BJ (cell line): ENCODE measurements around the gene UBXN10. TPM values are rescaled to one million over a fixed set of nuclear protein-coding genes. Genes with fewer than 3 reads are reported as not detected.

Experiments
- CTCF ChIA-PET: fragments of 350-600 bp; formaldehyde crosslinking; extraction: SDS; loops from one replicate; lab custom pipeline; 2021; ENCODE audit warnings: antibody characterized with exemption, inconsistent platforms; lab: Yijun Ruan, JAX
- POLR2A ChIA-PET: fragments of 300-600 bp; sonication (Branson Sonifier 250); formaldehyde crosslinking; extraction: SDS; loops from one replicate; lab custom pipeline; 2021; ENCODE audit warnings: antibody characterized with exemption; lab: Charles Lee
- DNase-seq: peaks from one replicate; pipeline ENCODE4 v3.0.0-alpha.2; 2011; ENCODE audit warnings: low read depth
- H3K27me3 ChIP-seq: 2 replicates; pipeline ENCODE4 v1.6.0; 2011; ENCODE audit warnings: low read length; ENCODE audit not compliant: control insufficient read depth, insufficient read depth
- H3K36me3 ChIP-seq: 2 replicates; pipeline ENCODE4 v1.5.1; 2011; ENCODE audit warnings: low read length; ENCODE audit not compliant: control insufficient read depth, insufficient read depth
- H3K4me3 ChIP-seq: 2 replicates; pipeline ENCODE4 v1.5.1; 2011; ENCODE audit warnings: low read depth, mild to moderate bottlenecking, control low read depth, low read length
- polyA plus RNA-seq: library from polyadenylated mRNA; depleted of rRNA; stranded (reverse); fragments of >200 nt; gene quantifications from 2 replicates; pipeline ENCODE4 v1.2.3, GENCODE V29; 2011
- TF ChIP-seq, protein P1 (sequence below): IDR thresholded peaks from 2 replicates; pipeline ENCODE4 v1.5.1; 2011; ENCODE audit warnings: low read depth, mild to moderate bottlenecking, control low read depth, inconsistent platforms, low read length, moderate library complexity; ENCODE audit not compliant: insufficient read depth

Gene UBXN10
- polyA plus RNA-seq, 1 experiment = not detected

DNA sequence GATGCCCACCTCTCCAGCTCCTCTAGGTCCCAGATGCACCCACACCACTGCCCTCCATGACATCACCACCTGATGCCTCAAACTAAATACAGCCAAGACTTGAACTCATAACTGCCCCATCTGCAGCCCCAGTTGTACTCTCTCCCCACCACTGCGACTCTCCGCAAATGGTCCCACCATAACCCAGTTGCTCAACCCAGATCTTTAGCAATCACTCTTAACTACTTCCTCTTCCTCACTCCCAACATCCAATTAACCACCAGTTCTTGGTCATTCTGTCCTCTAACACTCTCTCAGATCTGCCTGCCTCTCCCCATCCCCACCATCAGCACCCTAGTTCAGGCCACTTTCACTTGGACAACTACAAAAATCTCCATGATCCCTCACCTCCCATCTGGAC lies 37.2 kb downstream of the UBXN10 start:
- Histone ChIP-seq H3K4me3 (no peak overlapping the region), H3K36me3 (no peaks in the 10 kb centered on the region), H3K27me3 (peaks cover 6% of the 10 kb centered on the region; the same call in 1 of the 2 replicates)
- no peak for DNase-seq
- ChIA-PET CTCF (interaction anchor here (3.3 kb wide), 1 partner anchor 10 kb away, joined by 12 read pairs; no protein-coding TSS in a partner anchor), POLR2A (no interaction called here)
- TF ChIP-seq, protein P1, sequence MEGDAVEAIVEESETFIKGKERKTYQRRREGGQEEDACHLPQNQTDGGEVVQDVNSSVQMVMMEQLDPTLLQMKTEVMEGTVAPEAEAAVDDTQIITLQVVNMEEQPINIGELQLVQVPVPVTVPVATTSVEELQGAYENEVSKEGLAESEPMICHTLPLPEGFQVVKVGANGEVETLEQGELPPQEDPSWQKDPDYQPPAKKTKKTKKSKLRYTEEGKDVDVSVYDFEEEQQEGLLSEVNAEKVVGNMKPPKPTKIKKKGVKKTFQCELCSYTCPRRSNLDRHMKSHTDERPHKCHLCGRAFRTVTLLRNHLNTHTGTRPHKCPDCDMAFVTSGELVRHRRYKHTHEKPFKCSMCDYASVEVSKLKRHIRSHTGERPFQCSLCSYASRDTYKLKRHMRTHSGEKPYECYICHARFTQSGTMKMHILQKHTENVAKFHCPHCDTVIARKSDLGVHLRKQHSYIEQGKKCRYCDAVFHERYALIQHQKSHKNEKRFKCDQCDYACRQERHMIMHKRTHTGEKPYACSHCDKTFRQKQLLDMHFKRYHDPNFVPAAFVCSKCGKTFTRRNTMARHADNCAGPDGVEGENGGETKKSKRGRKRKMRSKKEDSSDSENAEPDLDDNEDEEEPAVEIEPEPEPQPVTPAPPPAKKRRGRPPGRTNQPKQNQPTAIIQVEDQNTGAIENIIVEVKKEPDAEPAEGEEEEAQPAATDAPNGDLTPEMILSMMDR = no peak

DNA sequence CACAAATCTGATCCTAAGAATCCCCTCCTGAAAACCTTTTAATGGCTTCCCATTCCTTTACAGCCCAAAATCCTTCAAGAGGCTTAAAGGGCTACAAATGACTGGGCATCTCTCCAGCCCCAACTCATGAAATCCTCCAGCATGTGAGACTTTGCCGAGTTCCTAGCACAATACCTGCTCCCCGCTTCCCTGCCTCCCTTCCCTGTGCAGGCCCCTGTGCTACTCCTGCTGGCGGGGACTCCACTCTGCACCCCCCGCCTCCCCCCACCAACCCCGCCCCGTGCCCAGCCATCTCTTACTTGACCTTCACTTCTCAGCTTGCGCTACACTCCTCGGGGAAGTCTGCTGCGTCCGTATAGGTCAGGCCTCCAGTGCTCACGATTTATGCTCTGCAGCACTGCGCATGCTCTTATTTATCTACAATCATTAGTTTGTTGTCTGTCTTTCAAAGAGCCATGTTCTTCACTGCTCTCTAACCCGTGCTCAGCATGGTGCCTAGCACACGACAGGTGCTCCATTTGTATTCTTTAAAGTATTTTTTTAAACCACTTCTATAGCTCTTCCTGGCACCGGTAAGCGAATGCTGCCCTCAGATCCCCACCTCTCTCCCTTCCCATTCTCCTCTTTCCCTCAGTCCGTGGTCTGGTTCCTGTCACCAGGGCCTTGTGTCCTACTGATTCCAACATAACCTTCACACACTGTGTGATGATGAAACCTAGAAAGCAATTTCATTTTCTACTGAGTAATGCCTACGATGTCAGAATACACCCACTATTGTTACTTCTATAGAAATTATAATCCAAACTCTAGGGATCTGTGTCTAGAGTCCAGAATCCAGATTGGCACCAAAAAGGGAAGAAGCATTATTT lies 37.9 kb downstream of the UBXN10 start:
- TF ChIP-seq, protein P1 = no peak
- Histone ChIP-seq H3K4me3 (no peak overlapping the region), H3K36me3 (no peaks in the 10 kb centered on the region), H3K27me3 (peaks cover 6% of the 10 kb centered on the region; the same call in 1 of the 2 replicates)
- no peak for DNase-seq
- ChIA-PET CTCF (interaction anchor here (3.3 kb wide), 1 partner anchor 11 kb away, joined by 12 read pairs; no protein-coding TSS in a partner anchor), POLR2A (no interaction called here)

DNA sequence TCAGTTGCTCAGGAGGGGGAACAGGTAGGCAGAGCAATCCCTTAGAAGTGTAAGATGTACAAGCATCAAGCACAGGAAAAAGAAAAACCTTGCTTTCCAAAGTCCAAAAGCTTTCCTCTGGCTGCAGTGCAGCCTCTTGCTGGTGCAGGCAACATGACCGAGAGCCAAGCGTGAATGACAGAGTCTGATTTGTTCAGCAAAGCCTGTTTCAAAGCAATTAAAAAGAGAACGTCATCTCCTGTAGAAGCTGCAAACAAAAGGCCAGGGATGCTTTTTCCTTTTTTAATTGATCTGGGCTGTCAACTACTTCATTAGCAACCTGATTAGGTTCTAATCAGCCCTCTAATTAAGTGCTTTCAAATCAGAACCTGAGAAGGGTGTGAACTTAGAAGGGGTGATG lies 38.6 kb downstream of the UBXN10 start:
- ChIA-PET POLR2A (no interaction called here), CTCF (interaction anchor here (3.3 kb wide), 1 partner anchor 12 kb away, joined by 12 read pairs; no protein-coding TSS in a partner anchor)
- Histone ChIP-seq H3K36me3 (no peaks in the 10 kb centered on the region), H3K4me3 (no peak overlapping the region), H3K27me3 (peaks cover 8% of the 10 kb centered on the region)
- TF ChIP-seq, protein P1 = no peak
- DNase-seq = no peak

DNA sequence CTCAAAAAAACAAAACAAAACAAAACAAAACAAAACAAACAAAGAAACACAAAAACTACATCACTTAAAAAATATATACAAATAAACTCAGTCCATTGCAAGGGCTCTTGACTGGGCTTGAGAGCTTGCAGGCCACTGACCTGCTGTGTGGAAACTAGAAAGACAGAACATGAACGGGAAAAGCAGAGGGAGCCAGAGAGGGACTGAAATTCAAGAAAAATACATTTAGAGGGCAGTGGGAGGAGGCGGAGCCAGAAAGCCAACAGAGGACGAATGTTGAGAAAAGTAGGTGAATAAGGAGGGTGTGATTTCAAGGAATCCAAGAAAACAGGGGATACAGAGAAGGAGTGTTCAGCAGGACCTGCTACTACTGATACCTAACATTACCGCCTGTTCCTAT lies 41.8 kb downstream of the UBXN10 start:
- CTCF ChIA-PET = interaction anchor here (1.1 kb wide), 1 partner anchor 15 kb away, joined by 5 read pairs; no protein-coding TSS in a partner anchor
- Histone ChIP-seq H3K36me3 (no peaks in the 10 kb centered on the region), H3K4me3 (no peak overlapping the region), H3K27me3 (peaks cover 3% of the 10 kb centered on the region)
- POLR2A ChIA-PET = no interaction called here
- TF ChIP-seq, protein P1 = no peak
- no peak for DNase-seq

DNA sequence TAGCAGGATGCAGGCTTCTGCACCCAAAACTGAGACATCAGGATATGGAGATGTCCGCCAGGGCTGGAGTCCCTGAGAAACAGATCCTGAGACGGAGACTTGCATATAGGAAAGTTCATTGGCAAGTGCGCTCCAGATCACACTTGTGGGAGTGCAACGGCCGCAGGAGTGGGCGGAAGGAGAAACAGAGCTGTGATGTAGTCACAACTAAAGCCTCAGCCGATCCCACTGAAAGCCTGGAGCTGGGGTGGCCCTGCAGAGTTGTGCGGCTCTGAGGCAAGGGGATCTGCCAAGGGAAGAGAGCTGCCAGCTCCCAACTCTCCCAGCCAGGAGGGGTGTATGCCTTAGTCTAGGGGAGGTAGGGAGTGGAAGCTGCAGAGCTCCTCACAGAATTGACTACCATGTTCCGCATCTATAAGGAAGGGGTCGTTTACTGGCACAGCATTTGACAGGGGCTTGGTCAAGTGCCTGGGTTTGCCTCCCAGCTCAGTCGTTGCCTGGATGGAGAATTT lies 42.5 kb downstream of the UBXN10 start:
- ChIA-PET CTCF (interaction anchor here (1.1 kb wide), 1 partner anchor 15 kb away, joined by 5 read pairs; no protein-coding TSS in a partner anchor), POLR2A (no interaction called here)
- H3K36me3 ChIP-seq = no peaks in the 10 kb centered on the region
- TF ChIP-seq, protein P1 = no peak
- no peak for DNase-seq
- H3K4me3 ChIP-seq = no peak overlapping the region
- H3K27me3 ChIP-seq = peaks cover 1% of the 10 kb centered on the region
